Esophagus muscularis mucosa (tissue), 4 donors: ENCODE data around the gene GPR78. TPM values are rescaled to one million over a fixed set of nuclear protein-coding genes. Genes with fewer than 3 reads are reported as not detected.
"Not testable (repeated sequence)": the region's sequence is repeated elsewhere in the genome, so short reads cannot be mapped to it uniquely, and the experiment has no call there.

Experiments used
- DNase-seq: peaks from one replicate; pipeline ENCODE4 v3.0.0-alpha.2; 2017; ENCODE audit errors: extremely low spot score
- H3K27ac ChIP-seq, 4 donors: fragments of 200-600 bp; sonication (generic); replicated peaks in 1 of 4; 1 replicate in 3 of 4; 2 replicates in 1 of 4; pipeline ENCODE4 v1.5.1; 2016 to 2019; ENCODE audit warnings: mild to moderate bottlenecking in 1 of 4
- H3K27me3 ChIP-seq, 4 donors: fragments of 200-600 bp; sonication (generic); one replicate each; pipeline versions ENCODE4 v1.5.1 to v1.6.0; 2016 to 2019
- H3K36me3 ChIP-seq, 4 donors: fragments of 200-600 bp; sonication (generic); one replicate each; pipeline ENCODE4 v1.5.1; 2016 to 2019
- H3K4me1 ChIP-seq, 4 donors: fragments of 200-600 bp; sonication (generic); one replicate each; pipeline ENCODE4 v1.5.1; 2016 to 2019
- H3K4me3 ChIP-seq, 4 donors: fragments of 200-600 bp; sonication (generic); 1 replicate in 2 of 4; 2 replicates in 2 of 4; pipeline ENCODE4 v1.5.1; 2016 to 2019; ENCODE audit warnings: mild to moderate bottlenecking in 4 of 4, moderate library complexity in 1 of 4
- H3K9me3 ChIP-seq, 4 donors: fragments of 200-600 bp; sonication (generic); 1 replicate in 3 of 4; 2 replicates in 1 of 4; pipeline ENCODE4 v1.5.1; 2016 to 2019
- WGBS: methylation state at CpG from one replicate; pipeline ENCODE4 v1.1.5; 2018; 5-methylcytosine and 5-hydroxymethylcytosine counted together
- intact Hi-C: fragments of 100-400 bp; cut with DNase I; formaldehyde crosslinking; loops from one replicate; pipeline ENCODE4 v1.15.1; 2023
- total RNA-seq, 4 donors: library from RNA; depleted of rRNA; stranded (reverse); fragments of >200 nt; gene quantifications; one replicate each; pipeline versions ENCODE4 v1.1.0 to v1.2.1, GENCODE V29; 2016

Gene GPR78
- total RNA-seq, 4 donors from 2014 or later: not detected

DNA sequence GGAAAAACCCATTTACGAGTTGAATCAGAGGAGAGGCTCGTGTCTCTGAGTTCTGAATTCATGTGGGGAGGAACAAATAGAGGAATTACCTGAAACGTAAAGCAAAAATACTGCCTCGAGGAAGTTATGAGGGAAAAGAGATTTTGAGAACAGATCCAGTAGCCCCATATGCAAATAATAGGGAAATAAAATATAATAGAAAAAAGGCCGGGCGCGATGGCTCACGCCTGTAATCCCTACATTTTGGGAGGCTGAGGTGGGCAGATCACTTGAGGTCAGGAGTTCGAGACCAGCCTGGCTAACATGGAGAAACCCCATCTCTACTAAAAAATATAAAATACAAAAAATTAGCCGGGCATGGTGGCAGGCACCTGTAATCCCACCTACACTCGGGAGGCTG, 54.6 kb downstream of the GPR78 start:
- H3K9me3 ChIP-seq, H3K4me1 ChIP-seq, H3K36me3 ChIP-seq, intact Hi-C loops, H3K4me3 ChIP-seq, DNase-seq, H3K27ac ChIP-seq: not testable (repeated sequence)
- WGBS: 63% methylated on average over 7 of the region's 11 CpGs
- peaks cover 0 to 22% (median 4%) of the 10 kb centered on the region in 4 donors for H3K27me3 ChIP-seq

GRCh38 chr4:8635897-8636554, 55.8 kb downstream of the GPR78 start:
- H3K27ac ChIP-seq, intact Hi-C loops, DNase-seq, H3K4me3 ChIP-seq, H3K9me3 ChIP-seq, H3K4me1 ChIP-seq, H3K36me3 ChIP-seq: not testable (repeated sequence)
- H3K27me3 ChIP-seq: peaks cover 0 to 26% (median 4%) of the 10 kb centered on the region in 4 donors
- WGBS: no CpG with 5 or more reads among the region's 29 CpGs

Other genes with a start within 250 kb of the GPR78 start
- gene ACOX3, start 139.7 kb upstream of the GPR78 start, total RNA-seq: 10 to 100 TPM; 32.0 to 77.2 (median 43.8) TPM
- 10 to 100 TPM; 14.6 to 21.6 (median 19.4) TPM for gene TRMT44, start 139.6 kb upstream of the GPR78 start, total RNA-seq
- gene CPZ, start 12.4 kb downstream of the GPR78 start, total RNA-seq: 1 to 10 TPM in 3 of 4 donors, under 1 TPM in 1; 0.42 to 2.7 (median 2.2) TPM